ENCODE measurements around the gene NIN. TPM values are rescaled to one million over a fixed set of nuclear protein-coding genes. Genes with fewer than 3 reads are reported as not detected.

NIN gene
- total RNA-seq, 1 donor from 2014 or later: 156 TPM

DNA sequence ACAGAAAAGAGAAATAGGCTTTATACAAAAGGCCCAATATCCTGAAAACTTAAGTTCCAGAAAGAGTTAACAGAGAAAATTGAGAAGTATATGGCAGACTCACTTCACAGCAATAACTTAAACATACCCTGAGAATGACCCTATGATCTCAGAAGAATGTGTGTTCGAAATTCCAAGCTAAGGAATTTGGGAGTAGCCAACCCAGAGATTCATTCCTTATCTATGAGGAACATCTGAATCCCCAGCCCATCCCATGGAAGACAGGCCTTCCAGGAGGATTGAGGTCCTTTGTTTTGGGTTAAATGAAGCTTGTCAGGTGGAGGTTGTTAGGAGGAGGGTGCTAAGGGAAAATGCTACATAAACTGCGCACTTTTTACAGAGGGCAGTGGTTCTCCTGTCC lies 155.4 kb downstream of the NIN start:
- no peak for ATAC-seq (ENCODE audit: low read depth)
- Mint-ChIP-seq H3K27ac (peak overlapping the region; percentile 3), H3K9me3 (no peaks in the 10 kb centered on the region), H3K4me3 (no peak overlapping the region), H3K27me3 (no peaks in the 10 kb centered on the region), H3K4me1 (peaks cover 42% of the 10 kb centered on the region), H3K36me3 (ENCODE audit: low read depth) (no peaks in the 10 kb centered on the region)
- DNase-seq: no peak
- POLR2A ChIA-PET: no interaction called here
- intact Hi-C loops (cut with micrococcal nuclease): no loop called here
- TF ChIP-seq, protein P1, sequence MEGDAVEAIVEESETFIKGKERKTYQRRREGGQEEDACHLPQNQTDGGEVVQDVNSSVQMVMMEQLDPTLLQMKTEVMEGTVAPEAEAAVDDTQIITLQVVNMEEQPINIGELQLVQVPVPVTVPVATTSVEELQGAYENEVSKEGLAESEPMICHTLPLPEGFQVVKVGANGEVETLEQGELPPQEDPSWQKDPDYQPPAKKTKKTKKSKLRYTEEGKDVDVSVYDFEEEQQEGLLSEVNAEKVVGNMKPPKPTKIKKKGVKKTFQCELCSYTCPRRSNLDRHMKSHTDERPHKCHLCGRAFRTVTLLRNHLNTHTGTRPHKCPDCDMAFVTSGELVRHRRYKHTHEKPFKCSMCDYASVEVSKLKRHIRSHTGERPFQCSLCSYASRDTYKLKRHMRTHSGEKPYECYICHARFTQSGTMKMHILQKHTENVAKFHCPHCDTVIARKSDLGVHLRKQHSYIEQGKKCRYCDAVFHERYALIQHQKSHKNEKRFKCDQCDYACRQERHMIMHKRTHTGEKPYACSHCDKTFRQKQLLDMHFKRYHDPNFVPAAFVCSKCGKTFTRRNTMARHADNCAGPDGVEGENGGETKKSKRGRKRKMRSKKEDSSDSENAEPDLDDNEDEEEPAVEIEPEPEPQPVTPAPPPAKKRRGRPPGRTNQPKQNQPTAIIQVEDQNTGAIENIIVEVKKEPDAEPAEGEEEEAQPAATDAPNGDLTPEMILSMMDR (IDR thresholded peaks at IDR 0.05): no peak
- CTCF ChIA-PET: interaction anchor here (1.5 kb wide), 1 partner anchor 39 kb away, joined by 5 read pairs; no protein-coding TSS in a partner anchor

DNA sequence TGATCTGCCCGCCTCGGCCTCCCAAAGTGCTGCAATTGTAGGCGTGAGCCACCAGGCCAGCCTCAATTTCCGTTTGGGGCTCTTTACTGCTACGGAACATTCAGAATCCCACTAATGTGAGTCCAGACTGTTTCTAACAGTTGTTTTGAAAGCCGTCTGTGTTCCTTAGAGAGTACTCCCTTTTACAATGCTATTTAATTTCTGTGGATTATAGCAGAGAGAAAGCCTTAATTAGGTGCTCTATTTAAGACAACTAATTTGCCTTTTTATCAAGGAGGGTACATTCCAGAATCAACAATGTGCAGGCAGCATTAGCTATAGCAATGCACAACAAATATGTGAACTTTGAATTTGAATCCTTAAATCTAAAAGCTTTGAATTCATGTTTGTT lies 160.1 kb downstream of the NIN start:
- POLR2A ChIA-PET: no interaction called here
- no peak overlapping the region for H3K4me3 Mint-ChIP-seq
- CTCF ChIA-PET: no interaction called here

GRCh38 chr14:50670196-50670865 lies 160.6 kb downstream of the NIN start:
- Mint-ChIP-seq H3K36me3 (ENCODE audit: low read depth) (peaks cover 7% of the 10 kb centered on the region), H3K4me3 (no peak overlapping the region), H3K4me1 (peaks cover 16% of the 10 kb centered on the region), H3K27me3 (no peaks in the 10 kb centered on the region), H3K27ac (no peak overlapping the region), H3K9me3 (no peaks in the 10 kb centered on the region)
- intact Hi-C loops (cut with micrococcal nuclease): no loop called here
- ChIA-PET POLR2A (no interaction called here), CTCF (no interaction called here)
- no peak for DNase-seq
- TF ChIP-seq, protein P1 (IDR thresholded peaks at IDR 0.05): no peak
- no peak for ATAC-seq (ENCODE audit: low read depth)

More for the DNA sequence above, 160.1 kb downstream of the NIN start:
- Mint-ChIP-seq H3K9me3 (no peaks in the 10 kb centered on the region), H3K27ac (no peak overlapping the region), H3K27me3 (no peaks in the 10 kb centered on the region), H3K36me3 (ENCODE audit: low read depth) (peaks cover 7% of the 10 kb centered on the region), H3K4me1 (peaks cover 14% of the 10 kb centered on the region)
- ATAC-seq (ENCODE audit: low read depth): no peak
- no peak for DNase-seq
- TF ChIP-seq, protein P1 (IDR thresholded peaks at IDR 0.05): no peak
- intact Hi-C loops (cut with micrococcal nuclease): no loop called here

Other genes starting within 250 kb of the NIN start
- gene SAV1, start 162.9 kb downstream of the NIN start, total RNA-seq: 31.0 and 33.3 TPM in 2 replicates
- gene ABHD12B, start 40.9 kb upstream of the NIN start, total RNA-seq: not detected in 2 replicates
- gene PYGL, start 113.3 kb upstream of the NIN start, total RNA-seq: 0.32 TPM in 1 of 2 replicates, not detected in the other

Measured in activated B cell treated with CpG ODN at 0.5 μM for 24 hours (primary cell).